Measurements from ENCODE around the gene ENAH. TPM values are rescaled to one million over a fixed set of nuclear protein-coding genes. Genes with fewer than 3 reads are reported as not detected.
"Not testable (repeated sequence)": the region's sequence is repeated elsewhere in the genome, so short reads cannot be mapped to it uniquely, and the experiment has no call there.

ENAH gene
- total RNA-seq, 4 donors from 2014 or later, result 158 to 295 (median 225) TPM

DNA sequence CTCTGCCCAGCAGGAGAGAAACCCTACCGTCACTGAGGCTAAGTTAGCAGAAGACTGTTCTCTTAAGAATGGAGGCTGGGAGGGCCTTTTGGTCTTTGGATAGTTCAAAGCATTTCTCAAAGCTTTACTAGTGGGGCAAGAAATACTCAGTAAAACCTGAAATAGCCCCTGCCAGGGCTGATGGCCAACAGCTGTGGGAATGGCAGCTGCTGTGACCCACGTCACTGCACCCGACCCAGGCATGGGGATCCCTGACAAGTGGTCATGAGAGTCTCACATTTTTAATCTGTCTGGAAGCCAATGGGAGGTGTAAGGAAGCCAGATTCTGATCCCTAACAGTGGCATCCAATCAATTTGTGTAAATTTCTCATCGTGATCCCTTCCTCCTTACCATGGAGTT, 44.5 kb upstream of the ENAH start:
- no peak overlapping the region for H3K4me3 ChIP-seq
- ATAC-seq, result no peak
- WGBS, 2 donors (ENCODE audit: low coverage in 1 of 2), result 0 to 78% methylated on average over 1 to 4 of the region's 4 CpGs
- H3K9me3 ChIP-seq, result no peaks in the 10 kb centered on the region
- H3K36me3 ChIP-seq, result no peaks in the 10 kb centered on the region
- no peaks in the 10 kb centered on the region for H3K27me3 ChIP-seq
- peaks cover 0 to 33% (median 4%) of the 10 kb centered on the region in 3 donors for H3K4me1 ChIP-seq
- H3K27ac ChIP-seq, result no peak overlapping the region
- TF ChIP-seq POLR2AphosphoS5 (IDR thresholded peaks at IDR 0.05) (no peak), POLR2A (IDR thresholded peaks at IDR 0.05) (no peak), EP300 (IDR thresholded peaks at IDR 0.05) (no peak)
- TF ChIP-seq, protein P1, sequence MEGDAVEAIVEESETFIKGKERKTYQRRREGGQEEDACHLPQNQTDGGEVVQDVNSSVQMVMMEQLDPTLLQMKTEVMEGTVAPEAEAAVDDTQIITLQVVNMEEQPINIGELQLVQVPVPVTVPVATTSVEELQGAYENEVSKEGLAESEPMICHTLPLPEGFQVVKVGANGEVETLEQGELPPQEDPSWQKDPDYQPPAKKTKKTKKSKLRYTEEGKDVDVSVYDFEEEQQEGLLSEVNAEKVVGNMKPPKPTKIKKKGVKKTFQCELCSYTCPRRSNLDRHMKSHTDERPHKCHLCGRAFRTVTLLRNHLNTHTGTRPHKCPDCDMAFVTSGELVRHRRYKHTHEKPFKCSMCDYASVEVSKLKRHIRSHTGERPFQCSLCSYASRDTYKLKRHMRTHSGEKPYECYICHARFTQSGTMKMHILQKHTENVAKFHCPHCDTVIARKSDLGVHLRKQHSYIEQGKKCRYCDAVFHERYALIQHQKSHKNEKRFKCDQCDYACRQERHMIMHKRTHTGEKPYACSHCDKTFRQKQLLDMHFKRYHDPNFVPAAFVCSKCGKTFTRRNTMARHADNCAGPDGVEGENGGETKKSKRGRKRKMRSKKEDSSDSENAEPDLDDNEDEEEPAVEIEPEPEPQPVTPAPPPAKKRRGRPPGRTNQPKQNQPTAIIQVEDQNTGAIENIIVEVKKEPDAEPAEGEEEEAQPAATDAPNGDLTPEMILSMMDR (IDR thresholded peaks at IDR 0.05), result no peak

DNA sequence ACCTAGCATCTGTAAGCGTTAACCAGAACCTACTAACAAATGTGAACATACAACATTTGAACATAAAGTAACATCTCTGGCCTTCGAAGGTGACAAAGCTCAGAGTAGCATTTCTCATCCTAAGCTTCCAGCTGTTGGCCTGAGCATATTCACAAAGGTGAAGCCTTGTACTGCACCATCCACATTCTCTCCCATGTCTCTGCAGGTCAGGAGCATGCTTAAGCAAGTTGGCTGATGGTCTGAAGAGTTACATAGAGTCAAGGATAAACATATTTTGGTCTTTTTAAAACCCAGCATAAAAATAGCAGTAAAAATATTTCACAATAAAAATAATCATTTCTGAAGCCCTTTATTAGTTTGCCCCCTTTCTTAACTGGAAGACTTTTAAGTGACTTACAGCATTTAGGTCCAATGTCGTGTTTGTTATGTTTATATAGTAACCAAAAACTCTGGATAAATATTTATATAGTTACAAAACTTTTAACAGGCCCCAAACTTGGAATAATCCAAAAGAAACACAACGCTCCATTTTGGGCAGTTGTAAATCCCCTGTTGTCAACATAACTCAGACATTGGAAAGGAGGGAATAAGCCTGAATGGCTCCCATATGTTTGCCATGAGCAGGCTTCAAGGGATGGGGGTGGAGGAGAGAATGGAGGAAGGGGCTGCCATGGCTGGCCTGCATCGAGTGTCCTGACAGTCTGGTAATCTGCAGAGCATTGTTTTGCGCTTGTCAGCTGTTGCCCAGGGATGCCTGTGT, 42.8 kb upstream of the ENAH start:
- TF ChIP-seq POLR2AphosphoS5 (IDR thresholded peaks at IDR 0.05) (no peak), POLR2A (IDR thresholded peaks at IDR 0.05) (no peak)
- H3K9me3 ChIP-seq, result no peaks in the 10 kb centered on the region
- H3K4me3 ChIP-seq, result no peak overlapping the region
- no peaks in the 10 kb centered on the region for H3K36me3 ChIP-seq
- H3K27me3 ChIP-seq, result no peaks in the 10 kb centered on the region
- H3K4me1 ChIP-seq, result peaks cover 0 to 37% (median 4%) of the 10 kb centered on the region in 3 donors
- ATAC-seq, result no peak
- 47 to 60% methylated on average over 5 to 6 of the region's 6 CpGs for WGBS, 2 donors (ENCODE audit: low coverage in 1 of 2)
- H3K27ac ChIP-seq, result no peak overlapping the region

DNA sequence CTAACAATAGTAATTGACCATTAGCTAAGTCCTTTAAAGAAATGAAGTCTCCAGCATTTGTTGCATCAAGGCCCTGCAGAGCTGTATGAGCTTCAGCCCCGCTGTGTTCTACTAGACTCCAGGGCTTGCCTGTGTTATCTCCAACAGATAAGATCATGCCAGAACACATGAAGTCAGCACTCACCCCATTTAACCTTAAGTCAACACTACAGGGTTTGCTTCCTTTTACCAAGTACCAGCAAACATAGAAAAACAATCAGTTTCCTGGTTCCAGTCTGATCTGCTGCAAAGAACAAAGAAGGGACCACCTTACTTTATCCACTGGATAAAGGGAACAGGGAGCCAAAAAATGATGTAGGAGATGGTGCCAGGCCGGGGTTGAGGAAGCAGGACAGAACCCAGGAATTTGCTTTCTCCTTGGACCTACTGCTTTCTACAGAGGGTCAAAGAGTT, 41.3 kb upstream of the ENAH start:
- peak overlapping the region in 2 of 4 donors; percentile 26 to 32 for H3K27ac ChIP-seq
- 17% methylated on average over 2 of the region's 2 CpGs; no CpG with 5 or more reads in 1 of the 2 donors for WGBS, 2 donors (ENCODE audit: low coverage in 1 of 2)
- H3K27me3 ChIP-seq, result no peaks in the 10 kb centered on the region
- peaks cover 0 to 33% (median under 1%) of the 10 kb centered on the region in 3 donors for H3K4me1 ChIP-seq
- H3K4me3 ChIP-seq, result no peak overlapping the region
- no peak for TF ChIP-seq POLR2A (IDR thresholded peaks at IDR 0.05)
- no peak for TF ChIP-seq EP300 (IDR thresholded peaks at IDR 0.05)
- no peak for TF ChIP-seq POLR2AphosphoS5 (IDR thresholded peaks at IDR 0.05)
- TF ChIP-seq, protein P1 (IDR thresholded peaks at IDR 0.05), result no peak
- H3K36me3 ChIP-seq, result no peaks in the 10 kb centered on the region
- no peaks in the 10 kb centered on the region for H3K9me3 ChIP-seq
- peak; percentile 62 for ATAC-seq

DNA sequence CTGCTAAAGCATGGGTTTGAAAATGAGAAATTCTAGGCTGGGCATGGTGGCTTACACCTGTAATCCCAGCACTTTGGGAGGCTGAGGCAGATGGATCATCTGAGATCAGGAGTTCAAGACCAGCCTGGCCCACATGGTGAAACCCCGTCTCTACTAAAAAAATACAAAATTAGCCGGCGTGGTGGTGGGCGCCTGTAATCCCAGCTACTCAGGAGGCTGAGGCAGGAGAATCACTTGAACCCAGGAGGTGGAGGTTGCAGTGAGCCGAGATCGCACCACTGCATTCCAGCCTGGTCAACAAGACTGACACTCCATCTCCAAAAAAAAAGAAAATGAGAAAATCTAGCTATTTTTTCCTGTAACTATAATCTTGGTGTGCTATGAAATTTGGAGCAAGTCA, 40.8 kb upstream of the ENAH start:
- peaks cover 0 to 32% (median 0%) of the 10 kb centered on the region in 3 donors for H3K4me1 ChIP-seq
- WGBS, 2 donors (ENCODE audit: low coverage in 1 of 2), result 80 to 93% methylated on average over 2 to 6 of the region's 6 CpGs
- not testable (repeated sequence) for ATAC-seq, H3K27me3 ChIP-seq, H3K27ac ChIP-seq, H3K36me3 ChIP-seq, H3K9me3 ChIP-seq, H3K4me3 ChIP-seq

DNA sequence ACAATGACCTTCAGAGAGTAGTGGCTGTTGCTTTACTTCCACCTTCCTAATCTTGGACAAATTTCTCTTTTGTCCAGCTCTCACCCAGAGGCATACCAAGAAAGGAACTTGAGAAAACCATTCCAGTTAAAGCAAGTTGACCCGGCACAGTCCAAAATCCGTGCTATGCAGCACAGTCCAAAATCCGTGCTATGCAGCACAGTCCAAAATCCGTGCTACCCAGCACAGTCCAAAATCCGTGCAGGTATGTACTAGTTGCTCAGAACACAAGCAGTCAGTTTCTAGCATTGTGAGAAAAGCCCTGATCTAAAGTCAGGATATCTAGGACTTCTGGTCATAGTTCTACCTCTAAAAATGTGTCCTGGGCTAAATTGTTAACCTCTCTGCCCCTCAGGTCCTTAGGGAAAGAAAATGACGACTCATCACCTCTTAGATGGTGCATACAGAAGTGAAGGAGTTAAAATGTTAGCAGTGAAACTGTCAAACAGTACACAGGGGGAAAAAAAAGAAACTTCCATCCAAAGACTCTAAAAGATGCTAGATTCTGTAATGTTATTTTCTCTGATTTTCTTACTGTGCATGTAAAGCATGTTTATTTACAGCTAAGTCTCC, 40.3 kb upstream of the ENAH start:
- Histone ChIP-seq H3K36me3 (no peaks in the 10 kb centered on the region), H3K4me1 (peaks cover 0 to 32% (median 0%) of the 10 kb centered on the region in 3 donors), H3K4me3 (no peak overlapping the region), H3K27ac (no peak overlapping the region), H3K9me3 (no peaks in the 10 kb centered on the region), H3K27me3 (no peaks in the 10 kb centered on the region)
- no peak for ATAC-seq
- 50 to 96% methylated on average over 2 to 5 of the region's 6 CpGs for WGBS, 2 donors (ENCODE audit: low coverage in 1 of 2)
- TF ChIP-seq, protein P1 (IDR thresholded peaks at IDR 0.05), result no peak
- no peak for TF ChIP-seq POLR2AphosphoS5 (IDR thresholded peaks at IDR 0.05)
- TF ChIP-seq POLR2A (IDR thresholded peaks at IDR 0.05), result no peak
- TF ChIP-seq EP300 (IDR thresholded peaks at IDR 0.05), result no peak

DNA sequence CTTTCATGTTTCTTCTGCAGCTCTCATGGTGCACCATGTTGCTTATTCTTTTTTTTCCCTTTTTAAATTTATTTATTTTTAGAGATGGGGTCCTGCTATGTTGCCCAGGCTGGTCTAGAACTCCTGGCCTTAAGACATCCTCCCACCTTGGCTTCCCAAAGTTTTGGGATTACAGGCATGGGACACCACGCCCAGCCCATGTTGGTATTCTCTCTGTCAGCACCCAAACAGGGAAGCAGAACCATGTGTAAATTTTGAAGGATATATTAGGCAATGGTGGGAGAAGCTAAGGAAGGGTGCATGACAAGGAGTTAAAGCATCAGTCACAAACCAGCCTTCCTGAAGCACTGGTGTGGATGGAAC, 39.6 kb upstream of the ENAH start:
- peaks cover 0 to 32% (median 0%) of the 10 kb centered on the region in 3 donors for H3K4me1 ChIP-seq
- 71% methylated on average over 1 of the region's 1 CpG; no CpG with 5 or more reads in 1 of the 2 donors for WGBS, 2 donors (ENCODE audit: low coverage in 1 of 2)

More for the DNA sequence above, 39.6 kb upstream of the ENAH start:
- Histone ChIP-seq H3K36me3 (no peaks in the 10 kb centered on the region), H3K27me3 (no peaks in the 10 kb centered on the region), H3K27ac (no peak overlapping the region), H3K4me3 (no peak overlapping the region), H3K9me3 (no peaks in the 10 kb centered on the region)
- TF ChIP-seq POLR2AphosphoS5 (IDR thresholded peaks at IDR 0.05), result no peak
- TF ChIP-seq EP300 (IDR thresholded peaks at IDR 0.05), result no peak
- TF ChIP-seq, protein P1 (IDR thresholded peaks at IDR 0.05), result no peak
- no peak for ATAC-seq

Measured in gastroesophageal sphincter (tissue), 4 donors.